ENCODE data around the gene ANK3.

ANK3 gene

GRCh38 chr10:60148266-60148840 is 241.3 kb downstream of the ANK3 start:
- no peaks in the 10 kb centered on the region for H3K4me1 ChIP-seq (ENCODE audit: control insufficient read depth, insufficient read depth, low read length)
- no peaks in the 10 kb centered on the region for H3K27me3 ChIP-seq (ENCODE audit: control insufficient read depth, insufficient read depth, low read length)
- no peak overlapping the region for H3K27ac ChIP-seq (ENCODE audit: low read depth, low read length)
- H3K36me3 ChIP-seq (ENCODE audit: control insufficient read depth, insufficient read depth, low read length), result no peaks in the 10 kb centered on the region
- no peak overlapping the region for H3K9ac ChIP-seq (ENCODE audit: low read length)
- H3K9me3 ChIP-seq (ENCODE audit: control insufficient read depth, insufficient read depth, low read depth, low read length), result peaks cover 5% of the 10 kb centered on the region; the same call in 1 of the 2 replicates
- no peak overlapping the region for H3K4me3 ChIP-seq (ENCODE audit: low read depth, low read length)

- H3K36me3 ChIP-seq (ENCODE audit: control insufficient read depth, insufficient read depth, low read length), result no peaks in the 10 kb centered on the region
- no peak overlapping the region for H3K4me3 ChIP-seq (ENCODE audit: low read depth, low read length)
- H3K9ac ChIP-seq (ENCODE audit: low read length), result no peak overlapping the region
- H3K9me3 ChIP-seq (ENCODE audit: control insufficient read depth, insufficient read depth, low read depth, low read length), result peaks cover 5% of the 10 kb centered on the region; the same call in 1 of the 2 replicates
- no peak overlapping the region for H3K27ac ChIP-seq (ENCODE audit: low read depth, low read length)
- no peaks in the 10 kb centered on the region for H3K4me1 ChIP-seq (ENCODE audit: control insufficient read depth, insufficient read depth, low read length)
- H3K27me3 ChIP-seq (ENCODE audit: control insufficient read depth, insufficient read depth, low read length), result no peaks in the 10 kb centered on the region
These were observed 242.0 kb downstream of the ANK3 start for GRCh38 chr10:60147576-60148265.

GRCh38 chr10:60147025-60147424 is 242.7 kb downstream of the ANK3 start:
- Histone ChIP-seq H3K36me3 (ENCODE audit: control insufficient read depth, insufficient read depth, low read length) (no peaks in the 10 kb centered on the region), H3K27me3 (ENCODE audit: control insufficient read depth, insufficient read depth, low read length) (no peaks in the 10 kb centered on the region), H3K9ac (ENCODE audit: low read length) (no peak overlapping the region), H3K4me3 (ENCODE audit: low read depth, low read length) (no peak overlapping the region), H3K9me3 (ENCODE audit: control insufficient read depth, insufficient read depth, low read depth, low read length) (peaks cover 5% of the 10 kb centered on the region; the same call in 1 of the 2 replicates), H3K4me1 (ENCODE audit: control insufficient read depth, insufficient read depth, low read length) (peaks cover 2% of the 10 kb centered on the region; the same call in 1 of the 2 replicates), H3K27ac (ENCODE audit: low read depth, low read length) (no peak overlapping the region)

GRCh38 chr10:60144099-60144498 is 245.6 kb downstream of the ANK3 start:
- Histone ChIP-seq H3K4me3 (ENCODE audit: low read depth, low read length) (no peak overlapping the region), H3K36me3 (ENCODE audit: control insufficient read depth, insufficient read depth, low read length) (no peaks in the 10 kb centered on the region), H3K27ac (ENCODE audit: low read depth, low read length) (no peak overlapping the region), H3K9me3 (ENCODE audit: control insufficient read depth, insufficient read depth, low read depth, low read length) (no peaks in the 10 kb centered on the region), H3K27me3 (ENCODE audit: control insufficient read depth, insufficient read depth, low read length) (no peaks in the 10 kb centered on the region), H3K9ac (ENCODE audit: low read length) (no peak overlapping the region), H3K4me1 (ENCODE audit: control insufficient read depth, insufficient read depth, low read length) (peaks cover 17% of the 10 kb centered on the region)

GRCh38 chr10:60142736-60143135 is 246.9 kb downstream of the ANK3 start:
- Histone ChIP-seq H3K4me1 (ENCODE audit: control insufficient read depth, insufficient read depth, low read length) (peaks cover 30% of the 10 kb centered on the region), H3K27me3 (ENCODE audit: control insufficient read depth, insufficient read depth, low read length) (no peaks in the 10 kb centered on the region), H3K36me3 (ENCODE audit: control insufficient read depth, insufficient read depth, low read length) (no peaks in the 10 kb centered on the region), H3K9me3 (ENCODE audit: control insufficient read depth, insufficient read depth, low read depth, low read length) (no peaks in the 10 kb centered on the region), H3K27ac (ENCODE audit: low read depth, low read length) (no peak overlapping the region), H3K4me3 (ENCODE audit: low read depth, low read length) (no peak overlapping the region), H3K9ac (ENCODE audit: low read length) (no peak overlapping the region)

- no peak overlapping the region for H3K9ac ChIP-seq (ENCODE audit: low read length)
These were observed 247.6 kb downstream of the ANK3 start for GRCh38 chr10:60141896-60142559.

GRCh38 chr10:60140651-60141632 is 248.7 kb downstream of the ANK3 start:
- H3K4me3 ChIP-seq (ENCODE audit: low read depth, low read length), result peak overlapping the region; percentile 67
- no peaks in the 10 kb centered on the region for H3K27me3 ChIP-seq (ENCODE audit: control insufficient read depth, insufficient read depth, low read length)
- peaks cover 30% of the 10 kb centered on the region for H3K4me1 ChIP-seq (ENCODE audit: control insufficient read depth, insufficient read depth, low read length)
- H3K36me3 ChIP-seq (ENCODE audit: control insufficient read depth, insufficient read depth, low read length), result no peaks in the 10 kb centered on the region
- H3K9me3 ChIP-seq (ENCODE audit: control insufficient read depth, insufficient read depth, low read depth, low read length), result no peaks in the 10 kb centered on the region
- H3K9ac ChIP-seq (ENCODE audit: low read length), result peak overlapping the region; percentile 88
- H3K27ac ChIP-seq (ENCODE audit: low read depth, low read length), result peak overlapping the region; percentile 85

More at GRCh38 chr10:60141896-60142559, 247.6 kb downstream of the ANK3 start:
- H3K27ac ChIP-seq (ENCODE audit: low read depth, low read length), result peak overlapping the region; percentile 85; the same call in 1 of the 2 replicates
- no peaks in the 10 kb centered on the region for H3K36me3 ChIP-seq (ENCODE audit: control insufficient read depth, insufficient read depth, low read length)
- no peak overlapping the region for H3K4me3 ChIP-seq (ENCODE audit: low read depth, low read length)
- no peaks in the 10 kb centered on the region for H3K9me3 ChIP-seq (ENCODE audit: control insufficient read depth, insufficient read depth, low read depth, low read length)
- peaks cover 30% of the 10 kb centered on the region for H3K4me1 ChIP-seq (ENCODE audit: control insufficient read depth, insufficient read depth, low read length)
- no peaks in the 10 kb centered on the region for H3K27me3 ChIP-seq (ENCODE audit: control insufficient read depth, insufficient read depth, low read length)

- H3K4me3 ChIP-seq (ENCODE audit: low read depth, low read length), result peak overlapping the region; percentile 67
- no peaks in the 10 kb centered on the region for H3K27me3 ChIP-seq (ENCODE audit: control insufficient read depth, insufficient read depth, low read length)
- H3K36me3 ChIP-seq (ENCODE audit: control insufficient read depth, insufficient read depth, low read length), result no peaks in the 10 kb centered on the region
- H3K9me3 ChIP-seq (ENCODE audit: control insufficient read depth, insufficient read depth, low read depth, low read length), result no peaks in the 10 kb centered on the region
- peak overlapping the region; percentile 88 for H3K9ac ChIP-seq (ENCODE audit: low read length)
- H3K27ac ChIP-seq (ENCODE audit: low read depth, low read length), result peak overlapping the region; percentile 85
- H3K4me1 ChIP-seq (ENCODE audit: control insufficient read depth, insufficient read depth, low read length), result peaks cover 30% of the 10 kb centered on the region
These were observed 249.7 kb downstream of the ANK3 start for GRCh38 chr10:60139798-60140566.

GRCh38 chr10:60139290-60139689 is 250.4 kb downstream of the ANK3 start:
- no peaks in the 10 kb centered on the region; the same call in 1 of the 2 replicates for H3K36me3 ChIP-seq (ENCODE audit: control insufficient read depth, insufficient read depth, low read length)
- peaks cover 30% of the 10 kb centered on the region for H3K4me1 ChIP-seq (ENCODE audit: control insufficient read depth, insufficient read depth, low read length)
- H3K4me3 ChIP-seq (ENCODE audit: low read depth, low read length), result peak overlapping the region; percentile 67
- no peaks in the 10 kb centered on the region for H3K27me3 ChIP-seq (ENCODE audit: control insufficient read depth, insufficient read depth, low read length)
- no peaks in the 10 kb centered on the region for H3K9me3 ChIP-seq (ENCODE audit: control insufficient read depth, insufficient read depth, low read depth, low read length)
- H3K9ac ChIP-seq (ENCODE audit: low read length), result peak overlapping the region; percentile 88
- H3K27ac ChIP-seq (ENCODE audit: low read depth, low read length), result peak overlapping the region; percentile 85

- Histone ChIP-seq H3K9me3 (ENCODE audit: control insufficient read depth, insufficient read depth, low read depth, low read length) (no peaks in the 10 kb centered on the region), H3K4me3 (ENCODE audit: low read depth, low read length) (peak overlapping the region; percentile 67), H3K4me1 (ENCODE audit: control insufficient read depth, insufficient read depth, low read length) (peaks cover 30% of the 10 kb centered on the region), H3K27me3 (ENCODE audit: control insufficient read depth, insufficient read depth, low read length) (no peaks in the 10 kb centered on the region), H3K27ac (ENCODE audit: low read depth, low read length) (peak overlapping the region; percentile 85), H3K36me3 (ENCODE audit: control insufficient read depth, insufficient read depth, low read length) (peaks cover 4% of the 10 kb centered on the region; the same call in 1 of the 2 replicates), H3K9ac (ENCODE audit: low read length) (peak overlapping the region; percentile 88)
These were observed 250.8 kb downstream of the ANK3 start for GRCh38 chr10:60138842-60139241.
